Suprapubic skin (tissue), 4 donors: Measurements from ENCODE around the gene TSSK2.

Experiments used
- EP300 ChIP-seq: sonication (generic); formaldehyde crosslinking; IDR thresholded peaks from one replicate; pipeline ENCODE4 v1.6.1; 2017; ENCODE audit warnings: antibody characterized with exemption
- POLR2A ChIP-seq, 2 donors: fragments of 450-650 bp; IDR thresholded peaks; one replicate each; pipeline ENCODE4 v1.6.1; 2017; ENCODE audit warnings: antibody characterized with exemption in 2 of 2, mild to moderate bottlenecking in 2 of 2, moderate library complexity in 2 of 2
- POLR2AphosphoS5 ChIP-seq, 3 donors: sonication (generic); formaldehyde crosslinking; IDR thresholded peaks; one replicate each; pipeline ENCODE4 v1.6.1; 2017; ENCODE audit warnings: antibody characterized with exemption in 3 of 3
- TF ChIP-seq, protein P1 (sequence below), 2 donors: fragments of 200-600 bp in 1 of 2; fragments of 450-650 bp in 1 of 2; sonication (generic) in 1 of 2; IDR thresholded peaks; one replicate each; pipeline ENCODE4 v1.5.1; 2016 to 2019; ENCODE audit warnings: antibody characterized with exemption in 2 of 2, mild to moderate bottlenecking in 1 of 2, moderate library complexity in 1 of 2

- TF ChIP-seq POLR2A (IDR thresholded peaks at IDR 0.05) = no peak
- TF ChIP-seq, protein P1, sequence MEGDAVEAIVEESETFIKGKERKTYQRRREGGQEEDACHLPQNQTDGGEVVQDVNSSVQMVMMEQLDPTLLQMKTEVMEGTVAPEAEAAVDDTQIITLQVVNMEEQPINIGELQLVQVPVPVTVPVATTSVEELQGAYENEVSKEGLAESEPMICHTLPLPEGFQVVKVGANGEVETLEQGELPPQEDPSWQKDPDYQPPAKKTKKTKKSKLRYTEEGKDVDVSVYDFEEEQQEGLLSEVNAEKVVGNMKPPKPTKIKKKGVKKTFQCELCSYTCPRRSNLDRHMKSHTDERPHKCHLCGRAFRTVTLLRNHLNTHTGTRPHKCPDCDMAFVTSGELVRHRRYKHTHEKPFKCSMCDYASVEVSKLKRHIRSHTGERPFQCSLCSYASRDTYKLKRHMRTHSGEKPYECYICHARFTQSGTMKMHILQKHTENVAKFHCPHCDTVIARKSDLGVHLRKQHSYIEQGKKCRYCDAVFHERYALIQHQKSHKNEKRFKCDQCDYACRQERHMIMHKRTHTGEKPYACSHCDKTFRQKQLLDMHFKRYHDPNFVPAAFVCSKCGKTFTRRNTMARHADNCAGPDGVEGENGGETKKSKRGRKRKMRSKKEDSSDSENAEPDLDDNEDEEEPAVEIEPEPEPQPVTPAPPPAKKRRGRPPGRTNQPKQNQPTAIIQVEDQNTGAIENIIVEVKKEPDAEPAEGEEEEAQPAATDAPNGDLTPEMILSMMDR (IDR thresholded peaks at IDR 0.05) = no peak
- no peak for TF ChIP-seq POLR2AphosphoS5 (IDR thresholded peaks at IDR 0.05)
- no peak for TF ChIP-seq EP300
Measured at GRCh38 chr22:19108807-19109197, 22.3 kb upstream of the TSSK2 start.
